ENCODE data around the gene MAPK8.

Gene MAPK8

GRCh38 chr10:48442090-48442808 lies 135.8 kb downstream of the MAPK8 start:
- no peaks in the 10 kb centered on the region for H3K36me3 ChIP-seq (ENCODE audit: control insufficient read depth, insufficient read depth, low read length)
- no peaks in the 10 kb centered on the region for H3K27me3 ChIP-seq (replicated peaks; ENCODE audit: control insufficient read depth, insufficient read depth, low read length)
- no peak for DNase-seq (ENCODE audit: extremely low read depth, insufficient read length)
- TF ChIP-seq, protein P1, sequence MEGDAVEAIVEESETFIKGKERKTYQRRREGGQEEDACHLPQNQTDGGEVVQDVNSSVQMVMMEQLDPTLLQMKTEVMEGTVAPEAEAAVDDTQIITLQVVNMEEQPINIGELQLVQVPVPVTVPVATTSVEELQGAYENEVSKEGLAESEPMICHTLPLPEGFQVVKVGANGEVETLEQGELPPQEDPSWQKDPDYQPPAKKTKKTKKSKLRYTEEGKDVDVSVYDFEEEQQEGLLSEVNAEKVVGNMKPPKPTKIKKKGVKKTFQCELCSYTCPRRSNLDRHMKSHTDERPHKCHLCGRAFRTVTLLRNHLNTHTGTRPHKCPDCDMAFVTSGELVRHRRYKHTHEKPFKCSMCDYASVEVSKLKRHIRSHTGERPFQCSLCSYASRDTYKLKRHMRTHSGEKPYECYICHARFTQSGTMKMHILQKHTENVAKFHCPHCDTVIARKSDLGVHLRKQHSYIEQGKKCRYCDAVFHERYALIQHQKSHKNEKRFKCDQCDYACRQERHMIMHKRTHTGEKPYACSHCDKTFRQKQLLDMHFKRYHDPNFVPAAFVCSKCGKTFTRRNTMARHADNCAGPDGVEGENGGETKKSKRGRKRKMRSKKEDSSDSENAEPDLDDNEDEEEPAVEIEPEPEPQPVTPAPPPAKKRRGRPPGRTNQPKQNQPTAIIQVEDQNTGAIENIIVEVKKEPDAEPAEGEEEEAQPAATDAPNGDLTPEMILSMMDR (IDR thresholded peaks at IDR 0.05; ENCODE audit: insufficient read depth, low read length, poor library complexity, severe bottlenecking), result no peak
- no peak overlapping the region for H3K4me3 ChIP-seq (replicated peaks; ENCODE audit: low read depth, low read length)

DNA sequence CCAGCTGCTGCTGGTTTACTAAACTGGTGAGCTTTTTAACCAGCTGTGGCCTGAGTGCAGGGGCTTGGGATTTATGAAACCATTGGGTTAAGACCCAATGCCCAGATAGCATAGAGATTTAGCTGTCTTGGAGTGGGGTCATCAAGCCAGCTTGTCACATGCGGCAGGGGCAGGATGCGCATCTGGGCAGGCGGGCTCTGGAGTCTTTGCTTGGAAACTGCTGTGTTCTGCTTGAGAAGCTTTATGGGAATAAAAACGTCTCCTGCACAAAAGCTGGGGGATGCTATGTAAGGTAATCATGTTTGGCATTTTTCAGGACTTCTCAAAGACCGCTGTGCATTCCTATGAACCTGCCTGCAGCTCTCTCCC lies 136.3 kb downstream of the MAPK8 start:
- Histone ChIP-seq H3K4me3 (replicated peaks; ENCODE audit: low read depth, low read length) (no peak overlapping the region), H3K27me3 (replicated peaks; ENCODE audit: control insufficient read depth, insufficient read depth, low read length) (no peaks in the 10 kb centered on the region), H3K36me3 (ENCODE audit: control insufficient read depth, insufficient read depth, low read length) (no peaks in the 10 kb centered on the region)
- TF ChIP-seq, protein P1 (IDR thresholded peaks at IDR 0.05; ENCODE audit: insufficient read depth, low read length, poor library complexity, severe bottlenecking), result no peak
- no peak for DNase-seq (ENCODE audit: extremely low read depth, insufficient read length)

DNA sequence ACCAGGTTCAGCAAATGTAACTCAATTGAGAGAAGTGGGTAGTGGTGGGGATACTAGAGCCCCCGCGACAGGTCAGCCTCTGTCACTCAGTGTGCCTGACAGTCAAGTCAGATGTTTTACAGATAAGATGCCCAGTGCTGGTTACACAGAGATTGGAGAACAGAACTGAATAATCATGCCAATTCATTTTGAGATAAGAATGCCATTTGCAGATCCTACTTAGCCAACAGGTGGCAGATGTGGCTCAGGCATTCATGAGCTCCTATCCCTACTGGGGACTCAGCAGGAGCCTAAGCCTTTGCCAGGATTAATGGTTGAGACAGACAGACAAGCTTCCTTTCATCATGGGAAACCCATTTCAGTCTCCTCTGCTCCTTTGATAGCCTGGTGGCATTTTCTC lies 137.8 kb downstream of the MAPK8 start:
- Histone ChIP-seq H3K36me3 (ENCODE audit: control insufficient read depth, insufficient read depth, low read length) (no peaks in the 10 kb centered on the region), H3K27me3 (replicated peaks; ENCODE audit: control insufficient read depth, insufficient read depth, low read length) (no peaks in the 10 kb centered on the region; the same call in 1 of the 2 replicates), H3K4me3 (replicated peaks; ENCODE audit: low read depth, low read length) (no peak overlapping the region)
- TF ChIP-seq, protein P1 (IDR thresholded peaks at IDR 0.05; ENCODE audit: insufficient read depth, low read length, poor library complexity, severe bottlenecking), result peak; percentile 11
- DNase-seq (ENCODE audit: extremely low read depth, insufficient read length), result no peak

DNA sequence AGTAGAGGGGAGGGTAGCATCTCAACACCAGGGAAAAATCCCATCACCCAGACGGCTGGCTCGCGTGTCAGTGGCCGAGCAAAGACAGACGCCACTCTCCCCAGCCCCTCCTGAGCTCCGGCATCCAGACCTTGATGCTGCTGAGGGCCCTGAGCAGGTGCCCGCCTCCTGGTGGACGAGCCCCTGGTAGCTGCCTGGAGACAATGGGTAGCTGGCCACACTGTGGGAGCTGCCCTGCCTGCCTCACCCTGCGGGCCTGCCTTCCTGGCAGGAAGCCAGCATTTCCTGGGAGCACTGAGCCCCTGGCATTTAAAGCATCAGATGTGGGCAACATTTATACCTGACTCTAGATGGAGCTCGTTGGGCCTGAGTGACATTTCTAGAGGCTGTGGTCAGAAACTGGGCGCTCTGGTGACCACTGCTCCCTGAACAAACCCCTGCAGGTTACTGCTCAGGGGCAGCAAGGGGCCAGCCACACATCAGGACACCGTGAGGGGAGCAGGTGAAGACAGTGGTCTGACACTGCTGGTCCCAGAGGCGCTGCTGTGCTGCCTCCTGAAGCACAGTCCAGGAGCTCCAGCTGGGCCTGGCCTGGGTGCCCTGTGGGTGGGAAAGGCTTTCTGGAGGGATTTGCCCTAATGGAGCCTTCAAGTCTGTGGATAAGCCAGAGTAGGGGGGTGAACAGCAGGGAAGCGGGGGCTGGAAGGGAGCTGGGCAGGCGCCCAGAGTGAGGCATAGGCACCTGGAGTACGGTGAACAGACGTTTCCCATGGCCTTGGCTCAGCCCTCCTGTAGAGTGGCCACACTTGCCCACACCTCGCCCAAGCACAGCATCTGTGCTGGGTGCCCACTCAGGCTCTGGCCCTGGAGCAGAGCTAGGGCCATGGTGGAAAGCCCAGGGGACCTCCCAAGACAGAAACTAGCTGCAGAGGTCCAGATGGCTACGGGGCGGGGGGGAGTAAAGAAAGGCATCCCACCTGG lies 138.7 kb downstream of the MAPK8 start:
- no peak for DNase-seq (ENCODE audit: extremely low read depth, insufficient read length)
- Histone ChIP-seq H3K27me3 (replicated peaks; ENCODE audit: control insufficient read depth, insufficient read depth, low read length) (no peaks in the 10 kb centered on the region; the same call in 1 of the 2 replicates), H3K36me3 (ENCODE audit: control insufficient read depth, insufficient read depth, low read length) (no peaks in the 10 kb centered on the region), H3K4me3 (replicated peaks; ENCODE audit: low read depth, low read length) (no peak overlapping the region)
- TF ChIP-seq, protein P1 (IDR thresholded peaks at IDR 0.05; ENCODE audit: insufficient read depth, low read length, poor library complexity, severe bottlenecking), result no peak

DNA sequence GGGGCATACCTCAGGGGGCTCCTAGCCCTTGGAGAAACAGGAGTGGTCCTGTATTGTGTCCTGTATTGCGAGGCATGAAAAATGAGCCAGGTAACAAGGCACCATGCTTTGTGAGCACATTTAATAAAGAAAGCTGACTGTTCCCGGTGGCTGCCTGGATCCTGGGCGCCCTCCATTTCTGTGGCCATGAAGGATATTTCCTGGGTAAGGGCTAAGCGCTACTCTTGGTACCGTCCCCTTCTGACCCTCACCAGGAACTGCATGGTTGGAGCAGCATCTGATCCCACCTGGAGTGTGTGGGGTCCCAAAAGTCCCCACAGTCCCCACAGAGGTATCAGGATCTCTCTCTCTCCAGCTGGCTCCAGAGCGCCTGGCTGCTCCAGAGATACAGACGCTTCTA lies 139.5 kb downstream of the MAPK8 start:
- no peak for DNase-seq (ENCODE audit: extremely low read depth, insufficient read length)
- no peaks in the 10 kb centered on the region for H3K36me3 ChIP-seq (ENCODE audit: control insufficient read depth, insufficient read depth, low read length)
- no peak overlapping the region for H3K4me3 ChIP-seq (replicated peaks; ENCODE audit: low read depth, low read length)
- TF ChIP-seq, protein P1 (IDR thresholded peaks at IDR 0.05; ENCODE audit: insufficient read depth, low read length, poor library complexity, severe bottlenecking), result no peak
- H3K27me3 ChIP-seq (replicated peaks; ENCODE audit: control insufficient read depth, insufficient read depth, low read length), result no peaks in the 10 kb centered on the region; the same call in 1 of the 2 replicates
